Measurements from ENCODE around the gene RIBC1. TPM values are rescaled to one million over a fixed set of nuclear protein-coding genes. Genes with fewer than 3 reads are reported as not detected.
"Not testable (repeated sequence)": the region's sequence is repeated elsewhere in the genome, so short reads cannot be mapped to it uniquely, and the experiment has no call there.

RIBC1 gene
- total and polyA plus RNA-seq, 3 experiments from 2014 or later = 0.26 to 1.2 (median 1.2) TPM

GRCh38 chrX:53449632-53450031 lies 27.0 kb downstream of the RIBC1 start:
- POLR2A ChIA-PET = no interaction called here

GRCh38 chrX:53452812-53453211 lies 30.1 kb downstream of the RIBC1 start:
- CTCF ChIA-PET = no interaction called here

More at GRCh38 chrX:53449632-53450031, 27.0 kb downstream of the RIBC1 start:
- no peak overlapping the region for H3K27ac ChIP-seq (ENCODE audit: low read depth, low read length)
- no peaks in the 10 kb centered on the region for H3K36me3 ChIP-seq (ENCODE audit: insufficient read depth, low read length)
- CTCF ChIA-PET = no interaction called here
- Mint-ChIP-seq H3K27ac (no peak overlapping the region), H3K4me1 (no peaks in the 10 kb centered on the region), H3K36me3 (no peaks in the 10 kb centered on the region), H3K27me3 (peaks cover 0 to 4% of the 10 kb centered on the region in 2 donors), H3K4me3 (no peak overlapping the region), H3K9me3 (no peaks in the 10 kb centered on the region)
- H3K9me3 ChIP-seq (ENCODE audit: low read length) = no peaks in the 10 kb centered on the region
- no peaks in the 10 kb centered on the region for H3K4me1 ChIP-seq (ENCODE audit: insufficient read depth, low read length)
- H3K27me3 ChIP-seq (ENCODE audit: insufficient read depth, low read length, poor library complexity, severe bottlenecking) = no peaks in the 10 kb centered on the region
- DNase-seq = no peak
- no peak overlapping the region for H3K4me3 ChIP-seq (ENCODE audit: low read length)

GRCh38 chrX:53456254-53456653 lies 33.6 kb downstream of the RIBC1 start:
- Mint-ChIP-seq H3K4me3 (no peak overlapping the region), H3K9me3 (no peaks in the 10 kb centered on the region), H3K27me3 (peaks cover 13 to 24% of the 10 kb centered on the region in 2 donors), H3K4me1 (no peaks in the 10 kb centered on the region), H3K27ac (no peak overlapping the region), H3K36me3 (no peaks in the 10 kb centered on the region)
- Histone ChIP-seq H3K27me3 (ENCODE audit: insufficient read depth, low read length, poor library complexity, severe bottlenecking) (no peaks in the 10 kb centered on the region), H3K36me3 (ENCODE audit: insufficient read depth, low read length) (no peaks in the 10 kb centered on the region), H3K4me1 (ENCODE audit: insufficient read depth, low read length) (no peaks in the 10 kb centered on the region), H3K27ac (ENCODE audit: low read depth, low read length) (no peak overlapping the region), H3K4me3 (ENCODE audit: low read length) (no peak overlapping the region), H3K9me3 (ENCODE audit: low read length) (no peaks in the 10 kb centered on the region)
- no peak for DNase-seq
- POLR2A ChIA-PET = no interaction called here
- CTCF ChIA-PET = no interaction called here

More at GRCh38 chrX:53452812-53453211, 30.1 kb downstream of the RIBC1 start:
- no peaks in the 10 kb centered on the region for H3K4me1 Mint-ChIP-seq
- Histone ChIP-seq H3K4me1 (ENCODE audit: insufficient read depth, low read length) (no peaks in the 10 kb centered on the region), H3K27ac (ENCODE audit: low read depth, low read length) (no peak overlapping the region), H3K4me3 (ENCODE audit: low read length) (no peak overlapping the region), H3K36me3 (ENCODE audit: insufficient read depth, low read length) (no peaks in the 10 kb centered on the region), H3K9me3 (ENCODE audit: low read length) (no peaks in the 10 kb centered on the region), H3K27me3 (ENCODE audit: insufficient read depth, low read length, poor library complexity, severe bottlenecking) (no peaks in the 10 kb centered on the region)
- H3K27me3 Mint-ChIP-seq = peaks cover 13 to 21% of the 10 kb centered on the region in 2 donors
- DNase-seq = no peak
- POLR2A ChIA-PET = no interaction called here
- no peak overlapping the region for H3K4me3 Mint-ChIP-seq
- no peaks in the 10 kb centered on the region for H3K36me3 Mint-ChIP-seq
- H3K27ac Mint-ChIP-seq = no peak overlapping the region
- no peaks in the 10 kb centered on the region for H3K9me3 Mint-ChIP-seq

GRCh38 chrX:53458082-53458481 lies 35.4 kb downstream of the RIBC1 start:
- Mint-ChIP-seq H3K9me3 (no peaks in the 10 kb centered on the region), H3K4me1 (peaks cover 0 to under 1% (median 0%) of the 10 kb centered on the region in 3 donors), H3K36me3 (no peaks in the 10 kb centered on the region), H3K4me3 (no peak overlapping the region), H3K27me3 (peaks cover 13 to 24% of the 10 kb centered on the region in 2 donors), H3K27ac (no peak overlapping the region)
- Histone ChIP-seq H3K4me1 (ENCODE audit: insufficient read depth, low read length) (no peaks in the 10 kb centered on the region), H3K27me3 (ENCODE audit: insufficient read depth, low read length, poor library complexity, severe bottlenecking) (no peaks in the 10 kb centered on the region), H3K9me3 (ENCODE audit: low read length) (no peaks in the 10 kb centered on the region), H3K36me3 (ENCODE audit: insufficient read depth, low read length) (no peaks in the 10 kb centered on the region), H3K4me3 (ENCODE audit: low read length) (no peak overlapping the region), H3K27ac (ENCODE audit: low read depth, low read length) (no peak overlapping the region)
- POLR2A ChIA-PET = no interaction called here
- CTCF ChIA-PET = no interaction called here
- no peak for DNase-seq

- H3K27ac ChIP-seq (ENCODE audit: low read depth, low read length); H3K4me3 ChIP-seq (ENCODE audit: low read length); DNase-seq; H3K4me1 ChIP-seq (ENCODE audit: insufficient read depth, low read length); H3K27ac Mint-ChIP-seq; H3K4me1 Mint-ChIP-seq; H3K9me3 ChIP-seq (ENCODE audit: low read length); H3K9me3 Mint-ChIP-seq; H3K4me3 Mint-ChIP-seq; H3K27me3 ChIP-seq (ENCODE audit: insufficient read depth, low read length, poor library complexity, severe bottlenecking); CTCF ChIA-PET; H3K36me3 ChIP-seq (ENCODE audit: insufficient read depth, low read length); POLR2A ChIA-PET; H3K36me3 Mint-ChIP-seq: not testable (repeated sequence)
- peaks cover 14 to 26% of the 10 kb centered on the region in 2 donors for H3K27me3 Mint-ChIP-seq
These were observed 46.0 kb downstream of the RIBC1 start for GRCh38 chrX:53468659-53469058.

GRCh38 chrX:53471346-53471745 lies 48.7 kb downstream of the RIBC1 start:
- ChIA-PET CTCF (no interaction called here), POLR2A (no interaction called here)
- no peaks in the 10 kb centered on the region for H3K4me1 Mint-ChIP-seq

GRCh38 chrX:53474707-53475106 lies 52.0 kb downstream of the RIBC1 start:
- Mint-ChIP-seq H3K27me3 (peaks cover 16 to 33% of the 10 kb centered on the region in 2 donors), H3K9me3 (no peaks in the 10 kb centered on the region), H3K27ac (no peak overlapping the region), H3K4me1 (no peaks in the 10 kb centered on the region), H3K4me3 (no peak overlapping the region), H3K36me3 (no peaks in the 10 kb centered on the region)
- DNase-seq = no peak
- H3K36me3 ChIP-seq (ENCODE audit: insufficient read depth, low read length) = no peaks in the 10 kb centered on the region
- no peak overlapping the region for H3K27ac ChIP-seq (ENCODE audit: low read depth, low read length)
- H3K27me3 ChIP-seq (ENCODE audit: insufficient read depth, low read length, poor library complexity, severe bottlenecking) = no peaks in the 10 kb centered on the region
- H3K4me3 ChIP-seq (ENCODE audit: low read length) = no peak overlapping the region
- POLR2A ChIA-PET = no interaction called here
- CTCF ChIA-PET = no interaction called here
- no peaks in the 10 kb centered on the region for H3K9me3 ChIP-seq (ENCODE audit: low read length)
- H3K4me1 ChIP-seq (ENCODE audit: insufficient read depth, low read length) = no peaks in the 10 kb centered on the region

More at GRCh38 chrX:53471346-53471745, 48.7 kb downstream of the RIBC1 start:
- no peak overlapping the region for H3K4me3 Mint-ChIP-seq
- no peaks in the 10 kb centered on the region for H3K9me3 ChIP-seq (ENCODE audit: low read length)
- H3K36me3 Mint-ChIP-seq = no peaks in the 10 kb centered on the region
- no peaks in the 10 kb centered on the region for H3K27me3 ChIP-seq (ENCODE audit: insufficient read depth, low read length, poor library complexity, severe bottlenecking)
- no peak for DNase-seq
- no peak overlapping the region for H3K27ac Mint-ChIP-seq
- peaks cover 19 to 30% of the 10 kb centered on the region in 2 donors for H3K27me3 Mint-ChIP-seq
- H3K36me3 ChIP-seq (ENCODE audit: insufficient read depth, low read length) = no peaks in the 10 kb centered on the region
- peaks cover 0 to 2% (median 0%) of the 10 kb centered on the region in 5 donors for H3K9me3 Mint-ChIP-seq
- no peak overlapping the region for H3K27ac ChIP-seq (ENCODE audit: low read depth, low read length)
- H3K4me3 ChIP-seq (ENCODE audit: low read length) = no peak overlapping the region
- H3K4me1 ChIP-seq (ENCODE audit: insufficient read depth, low read length) = no peaks in the 10 kb centered on the region

- H3K4me3 ChIP-seq (ENCODE audit: low read length) = no peak overlapping the region
These were observed 53.7 kb downstream of the RIBC1 start for GRCh38 chrX:53476371-53476770.

GRCh38 chrX:53479301-53479700 lies 56.6 kb downstream of the RIBC1 start:
- no peak overlapping the region for H3K27ac ChIP-seq (ENCODE audit: low read depth, low read length)
- H3K4me1 ChIP-seq (ENCODE audit: insufficient read depth, low read length) = no peaks in the 10 kb centered on the region
- no peaks in the 10 kb centered on the region for H3K27me3 ChIP-seq (ENCODE audit: insufficient read depth, low read length, poor library complexity, severe bottlenecking)
- CTCF ChIA-PET = interaction anchor here (1.0 kb wide), 1 partner anchor 161 kb away, joined by 3 read pairs; no protein-coding TSS in a partner anchor
- DNase-seq = no peak
- POLR2A ChIA-PET = no interaction called here
- no peaks in the 10 kb centered on the region for H3K36me3 ChIP-seq (ENCODE audit: insufficient read depth, low read length)
- no peak overlapping the region for H3K4me3 Mint-ChIP-seq
- H3K36me3 Mint-ChIP-seq = no peaks in the 10 kb centered on the region
- H3K4me1 Mint-ChIP-seq = peaks cover 2 to 4% (median 3%) of the 10 kb centered on the region in 3 donors
- H3K27ac Mint-ChIP-seq = peak overlapping the region in 1 of 8 donors; percentile 77
- no peaks in the 10 kb centered on the region for H3K9me3 ChIP-seq (ENCODE audit: low read length)
- no peak overlapping the region for H3K4me3 ChIP-seq (ENCODE audit: low read length)
- peaks cover 0 to 18% of the 10 kb centered on the region in 2 donors for H3K27me3 Mint-ChIP-seq
- no peaks in the 10 kb centered on the region for H3K9me3 Mint-ChIP-seq

More at GRCh38 chrX:53476371-53476770, 53.7 kb downstream of the RIBC1 start:
- no peaks in the 10 kb centered on the region for H3K9me3 ChIP-seq (ENCODE audit: low read length)
- H3K36me3 Mint-ChIP-seq = no peaks in the 10 kb centered on the region
- peaks cover 11 to 32% of the 10 kb centered on the region in 2 donors for H3K27me3 Mint-ChIP-seq
- DNase-seq = no peak
- H3K9me3 Mint-ChIP-seq = no peaks in the 10 kb centered on the region
- H3K4me3 Mint-ChIP-seq = no peak overlapping the region
- CTCF ChIA-PET = no interaction called here
- H3K27ac Mint-ChIP-seq = no peak overlapping the region
- POLR2A ChIA-PET = no interaction called here
- no peaks in the 10 kb centered on the region for H3K27me3 ChIP-seq (ENCODE audit: insufficient read depth, low read length, poor library complexity, severe bottlenecking)
- no peaks in the 10 kb centered on the region for H3K36me3 ChIP-seq (ENCODE audit: insufficient read depth, low read length)
- no peak overlapping the region for H3K27ac ChIP-seq (ENCODE audit: low read depth, low read length)
- H3K4me1 ChIP-seq (ENCODE audit: insufficient read depth, low read length) = no peaks in the 10 kb centered on the region
- peaks cover 2 to 4% (median 3%) of the 10 kb centered on the region in 3 donors for H3K4me1 Mint-ChIP-seq
